NCI-H2107 treated with DMSO at 0.1 percent for 48 hours (cell line): ENCODE results near the gene OR1K1.
A peak's percentile ranks its signal among the peaks of the same experiment; 100 is the strongest.
"Not testable (repeated sequence)": the region's sequence is repeated elsewhere in the genome, so short reads cannot be mapped to it uniquely, and the experiment has no call there.

ENCODE experiments used
- DNase-seq: peaks from one replicate; lab custom pipeline; 2025; ENCODE audit not compliant: unreplicated experiment; lab: John Stamatoyannopoulos, UW

The OR1K1 gene

DNA sequence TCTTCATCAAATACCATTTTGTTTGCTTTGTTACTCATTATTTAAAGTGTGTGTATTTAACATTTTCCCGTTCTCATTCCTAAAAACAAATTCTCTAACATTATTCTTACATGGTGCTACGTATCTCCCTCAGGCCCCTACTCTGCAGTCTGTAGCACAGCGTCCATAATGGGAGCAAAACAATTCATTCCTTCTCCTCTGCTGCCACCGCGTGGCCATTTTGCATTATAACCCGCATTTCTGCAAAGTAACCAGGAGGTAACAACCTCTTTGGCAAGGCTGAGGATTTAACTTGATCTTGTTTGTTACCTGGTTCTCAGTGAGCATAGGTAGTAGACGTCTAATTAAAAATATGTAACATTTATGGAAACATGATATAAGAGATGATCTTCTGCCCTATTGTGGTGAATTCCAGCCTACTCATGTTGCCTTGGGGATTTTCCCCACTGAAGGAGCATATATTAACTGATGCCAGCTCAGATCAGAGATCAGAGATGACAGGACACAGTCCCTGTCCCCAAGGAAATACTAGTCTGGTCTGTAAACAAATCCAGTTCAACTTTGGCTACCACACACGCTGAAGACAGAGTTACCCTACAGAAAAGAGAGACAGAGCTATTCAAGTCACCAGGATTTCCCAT lies 10.5 kb downstream of the OR1K1 start:
- peak; percentile 54 for DNase-seq

DNA sequence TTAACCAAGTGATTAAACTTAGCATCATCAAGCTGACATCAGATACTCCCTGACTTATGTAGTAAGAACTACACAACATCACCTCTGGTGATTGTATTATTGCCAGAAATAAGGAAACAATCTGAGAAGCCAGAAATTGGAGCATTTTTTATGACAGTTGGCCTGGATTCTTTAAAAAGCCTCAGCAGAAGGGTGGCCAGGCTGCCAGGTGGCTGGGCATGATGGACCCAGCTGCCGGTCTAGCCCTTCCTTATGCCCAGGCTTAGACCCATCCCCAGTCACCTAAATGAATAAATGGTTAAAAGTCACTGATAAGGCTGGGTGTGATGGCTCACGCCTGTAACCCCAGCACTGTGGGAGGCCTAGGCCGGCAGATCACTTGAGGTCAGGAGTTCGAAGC lies 12.8 kb downstream of the OR1K1 start:
- DNase-seq, result no peak

DNA sequence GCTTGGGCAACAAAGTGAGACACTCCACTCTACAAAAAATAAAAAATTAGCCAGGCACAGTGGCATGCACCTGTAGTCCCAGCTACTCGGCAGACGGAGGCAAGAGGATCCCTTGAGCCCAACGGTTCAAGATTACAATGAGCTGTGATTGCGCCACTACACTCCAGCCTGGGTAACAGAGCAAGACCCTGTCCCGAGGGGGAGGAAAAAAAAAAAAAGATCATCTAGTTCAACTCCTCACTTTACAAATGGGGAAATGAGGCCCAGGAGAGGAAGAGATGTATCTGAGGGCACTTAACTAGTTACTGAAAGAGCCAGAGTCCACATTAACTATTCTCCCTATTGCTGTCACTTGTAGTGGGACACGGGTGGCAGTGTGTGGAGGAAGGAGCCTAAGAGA lies 14.6 kb downstream of the OR1K1 start:
- DNase-seq, result no peak

DNA sequence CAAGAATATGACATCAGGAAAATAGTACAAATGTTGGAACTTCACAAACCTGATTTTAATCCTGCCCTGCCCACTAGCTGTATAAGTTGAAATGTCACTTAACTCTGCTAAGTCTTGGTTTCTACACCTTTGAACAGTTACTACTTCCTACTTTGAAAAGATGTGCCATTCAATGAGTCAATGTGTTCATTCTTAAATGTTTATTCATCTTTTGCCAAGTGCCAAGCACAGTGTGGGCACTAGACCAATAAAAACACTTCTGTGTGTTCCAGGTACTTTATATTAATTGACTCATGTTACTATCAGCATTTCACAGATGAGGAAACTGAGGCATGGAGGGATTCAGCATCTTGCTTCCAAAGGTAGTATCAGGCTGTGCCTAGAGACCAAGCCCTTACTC lies 15.6 kb downstream of the OR1K1 start:
- DNase-seq, result no peak

DNA sequence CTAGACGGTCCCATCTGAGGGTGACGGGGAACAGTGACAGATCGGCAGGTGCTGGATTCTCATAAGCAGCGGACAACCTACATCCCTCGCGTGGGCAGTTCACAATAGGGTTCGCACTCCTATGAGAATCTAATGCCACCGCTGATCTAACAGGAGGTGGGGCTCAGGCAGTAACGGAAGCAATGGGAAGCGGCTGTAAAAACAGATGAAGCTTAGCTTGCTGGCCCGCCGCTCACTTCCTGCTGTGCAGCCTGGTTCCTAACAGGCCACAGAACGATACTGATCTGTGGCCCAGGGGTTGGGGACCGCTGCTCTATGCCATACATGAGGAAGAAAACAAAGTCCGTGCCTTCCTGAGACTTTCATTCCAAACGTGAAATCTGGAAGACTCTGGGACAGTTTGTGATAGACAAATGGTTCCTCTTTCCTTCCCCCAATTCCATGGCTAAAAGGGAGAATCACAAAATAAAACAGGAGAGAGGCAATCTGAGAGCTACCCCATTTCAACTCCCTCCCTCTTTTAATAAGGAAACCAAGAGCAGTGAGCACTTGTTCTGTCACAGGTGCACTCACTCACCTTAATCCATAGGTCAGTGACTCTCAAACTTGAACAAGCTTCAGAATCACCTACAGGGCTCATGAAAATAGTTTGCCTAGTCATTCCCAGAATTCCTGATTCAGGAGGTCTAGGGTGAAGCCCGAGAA lies 16.4 kb downstream of the OR1K1 start:
- DNase-seq, result no peak

DNA sequence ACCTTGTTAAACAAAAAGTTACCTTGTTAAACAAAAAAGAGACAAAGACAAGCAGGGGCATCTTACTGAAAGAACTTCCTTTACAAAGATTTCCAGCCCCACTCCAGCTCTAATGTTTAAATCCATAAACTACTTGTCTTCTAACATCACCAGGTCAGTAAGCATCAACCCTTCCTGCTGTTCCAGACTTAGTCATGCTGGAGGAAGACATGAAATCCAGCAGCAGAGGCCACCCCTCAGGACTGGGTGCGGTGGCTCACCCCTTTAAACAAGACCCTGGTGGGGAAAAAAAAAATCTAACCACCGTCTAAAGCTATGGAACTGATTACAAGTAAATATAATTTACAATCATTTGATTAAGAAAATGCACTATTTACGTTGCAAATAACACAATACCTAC lies 19.4 kb downstream of the OR1K1 start:
- no peak for DNase-seq

DNA sequence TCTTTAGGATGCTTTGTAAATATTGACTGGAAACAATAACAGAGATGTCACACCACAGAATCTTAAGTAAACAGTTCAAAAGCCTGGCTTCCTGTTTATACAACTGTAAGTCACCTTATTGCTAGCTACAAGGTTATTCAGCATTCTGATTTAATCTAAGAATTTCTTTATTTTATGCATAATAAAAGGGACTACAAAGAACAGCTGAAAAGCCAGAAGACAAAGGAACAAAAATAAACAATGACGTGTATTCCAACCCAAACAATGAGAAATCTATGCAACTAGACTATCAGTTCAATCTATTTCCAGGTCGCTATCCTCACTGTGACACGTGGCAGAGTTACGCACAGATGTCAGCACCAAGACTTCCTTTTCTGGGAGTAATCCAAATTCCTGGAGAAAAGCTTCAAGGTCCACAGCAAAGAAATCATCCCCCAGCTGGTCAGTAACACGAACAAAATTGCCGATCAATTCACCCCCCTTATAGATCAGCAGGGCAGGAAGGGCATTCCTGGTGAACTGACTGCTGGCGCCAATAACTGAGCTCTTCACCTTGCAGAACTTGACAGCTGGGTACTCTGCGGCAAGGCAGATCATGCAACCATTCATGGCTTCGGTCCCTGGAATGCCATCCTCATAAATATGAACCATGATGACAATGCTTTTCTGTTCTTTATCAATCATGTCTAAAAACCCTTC lies 20.0 kb downstream of the OR1K1 start:
- DNase-seq, result no peak

DNA sequence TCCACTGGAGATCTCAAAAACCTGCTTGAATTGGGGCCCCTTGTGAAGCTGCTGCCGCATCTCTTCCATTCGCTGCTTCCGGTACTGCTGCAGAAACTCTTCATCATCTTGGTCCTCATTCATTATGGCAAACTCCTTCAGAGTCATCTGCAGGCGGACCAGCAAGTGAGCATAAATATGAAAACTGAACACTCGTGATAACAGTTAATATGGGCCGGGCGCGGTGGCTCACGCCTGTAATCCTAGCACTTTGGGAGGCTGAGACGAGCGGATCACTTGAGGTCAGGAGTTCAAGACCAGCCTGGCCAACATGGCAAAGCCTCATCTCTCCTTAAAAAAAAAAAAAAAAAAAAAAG lies 20.5 kb downstream of the OR1K1 start:
- no peak for DNase-seq

DNA sequence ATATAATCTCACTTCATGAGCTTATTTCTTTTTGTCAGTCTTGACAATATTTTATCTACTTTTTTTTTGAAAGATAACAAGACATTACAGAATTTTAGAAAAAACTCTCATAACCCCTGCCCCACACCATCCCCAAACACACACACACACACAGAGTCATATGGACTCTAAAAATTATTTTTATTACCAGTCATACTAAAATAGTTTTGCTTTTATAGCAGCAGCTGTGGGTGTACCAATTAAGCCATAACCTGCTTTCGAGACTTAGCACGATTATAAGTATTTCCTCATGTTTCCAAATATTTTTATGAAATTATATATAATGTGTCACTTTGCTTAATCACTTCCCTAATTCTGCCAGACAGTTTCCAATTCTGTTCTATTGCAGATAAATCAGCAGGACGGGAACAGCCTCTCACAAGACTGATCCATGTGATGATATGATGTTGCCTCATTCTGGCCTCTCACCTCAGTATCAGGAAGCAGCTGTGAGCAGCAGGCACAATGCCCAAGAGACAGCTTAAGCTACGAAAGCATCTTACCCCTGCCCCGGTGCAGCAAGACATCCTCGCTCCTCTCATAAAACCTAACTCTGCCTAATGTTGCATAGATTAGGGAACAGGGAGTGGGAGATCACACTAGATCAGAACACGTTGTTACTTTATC lies 21.5 kb downstream of the OR1K1 start:
- no peak for DNase-seq

DNA sequence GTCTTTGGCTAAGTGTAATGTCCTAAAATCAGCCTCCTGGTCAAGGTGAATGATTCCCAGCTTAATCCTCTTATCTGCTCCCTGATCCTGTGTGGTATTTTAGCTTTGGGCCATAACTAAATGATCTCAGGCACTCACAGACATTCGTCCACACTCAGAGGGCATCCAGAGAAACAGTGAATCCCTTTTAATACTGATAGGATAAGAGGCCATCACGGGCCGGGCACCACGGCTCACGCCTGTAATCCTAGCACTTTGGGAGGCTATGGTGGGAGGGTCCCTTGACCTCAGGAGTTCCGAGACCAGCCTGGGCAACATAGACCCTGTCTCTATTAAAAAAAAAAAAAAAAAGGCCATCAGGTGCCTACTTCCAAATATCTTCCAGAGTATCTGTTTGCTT lies 22.1 kb downstream of the OR1K1 start:
- DNase-seq, result no peak

DNA sequence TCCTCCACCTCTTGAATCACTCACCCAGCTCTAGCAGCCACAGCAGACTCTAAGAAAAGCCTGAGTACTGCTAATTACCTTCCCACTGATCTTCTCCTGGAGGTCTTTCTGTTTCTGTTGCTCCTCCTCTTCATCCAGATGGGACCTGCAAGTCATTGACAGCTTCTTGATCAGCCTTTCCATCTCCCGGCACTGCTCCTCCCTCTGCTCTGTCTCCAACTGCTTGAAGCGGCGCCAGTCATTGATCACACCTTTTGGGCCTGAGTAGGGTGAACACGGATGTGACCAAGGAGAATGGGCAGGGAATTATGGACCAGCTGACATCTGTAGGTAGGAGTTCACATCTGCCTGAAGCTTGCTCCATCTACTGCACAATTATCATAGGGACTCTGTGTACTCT lies 23.0 kb downstream of the OR1K1 start:
- DNase-seq, result no peak

DNA sequence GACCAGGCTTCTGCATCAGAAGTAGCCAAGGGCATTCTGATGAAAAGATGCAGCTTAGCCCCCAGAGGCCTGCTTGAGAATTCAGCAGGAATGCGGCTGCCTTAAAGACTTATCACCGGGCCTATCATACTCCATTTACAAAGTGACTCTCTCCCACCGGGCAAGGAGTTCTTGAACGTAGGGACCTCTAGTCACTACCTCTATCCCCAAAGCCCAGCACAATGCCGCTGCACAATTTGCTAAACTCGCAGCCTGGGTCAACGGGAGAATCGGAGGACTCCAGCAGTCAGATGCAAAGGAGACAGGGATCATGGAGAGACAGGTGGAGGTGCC lies 27.8 kb downstream of the OR1K1 start:
- DNase-seq, result peak; percentile 40

DNA sequence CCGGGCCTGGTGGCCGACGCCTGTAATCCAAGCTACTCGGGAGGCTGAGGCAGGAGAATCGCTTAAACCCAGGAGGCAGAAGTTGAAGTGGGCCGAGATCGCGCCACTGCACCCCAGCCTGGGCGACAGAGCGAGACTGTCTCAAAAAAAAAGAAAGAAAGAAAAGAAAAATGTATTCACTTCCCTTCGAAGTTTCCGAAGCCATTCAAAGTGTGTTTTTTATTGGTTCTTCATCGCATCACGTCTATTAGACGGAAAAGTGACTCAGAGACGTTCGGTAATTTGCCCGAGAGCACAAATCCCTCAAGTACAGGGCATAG lies 29.0 kb downstream of the OR1K1 start:
- DNase-seq, result not testable (repeated sequence)

DNA sequence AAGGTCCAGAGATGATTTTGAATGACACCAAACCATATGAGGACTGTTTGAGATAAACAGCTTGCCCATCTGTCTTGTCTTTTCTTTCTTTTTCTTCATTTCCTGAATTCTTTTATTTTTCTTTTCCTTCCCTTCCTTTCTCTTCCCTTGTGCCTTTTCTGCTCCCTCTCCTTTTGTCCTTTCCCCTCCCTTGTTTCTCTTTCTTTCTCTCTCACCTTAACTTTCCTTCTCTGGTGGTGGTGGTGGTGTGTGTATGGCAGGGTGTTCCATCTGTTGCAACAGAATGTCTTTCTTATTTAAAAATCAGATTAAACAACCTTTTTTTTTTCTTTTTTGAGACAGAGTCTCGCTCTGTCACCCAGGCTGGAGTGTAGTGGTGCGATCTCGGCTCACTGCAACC lies 32.3 kb downstream of the OR1K1 start:
- DNase-seq, result no peak

DNA sequence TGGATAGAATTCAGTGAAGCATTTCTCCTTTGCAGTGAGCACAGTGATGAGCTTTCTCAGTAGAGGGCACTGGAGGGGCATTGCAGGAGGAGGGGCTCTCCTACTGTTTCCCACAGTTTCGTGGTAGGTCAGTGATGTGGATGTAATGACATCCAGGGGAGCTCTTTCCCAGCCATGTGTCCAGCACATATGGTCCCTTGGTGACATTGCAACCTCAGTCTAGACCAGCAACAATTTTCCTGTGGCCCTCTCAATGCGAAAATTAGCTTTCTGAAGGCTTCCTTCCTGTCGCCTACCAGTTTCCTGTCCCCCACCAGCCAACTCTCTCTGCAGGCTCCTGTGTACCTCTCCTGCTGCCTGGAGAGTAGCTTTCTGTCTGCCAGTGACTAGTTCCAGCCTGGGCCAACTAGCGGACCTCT lies 35.4 kb downstream of the OR1K1 start:
- DNase-seq, result no peak

DNA sequence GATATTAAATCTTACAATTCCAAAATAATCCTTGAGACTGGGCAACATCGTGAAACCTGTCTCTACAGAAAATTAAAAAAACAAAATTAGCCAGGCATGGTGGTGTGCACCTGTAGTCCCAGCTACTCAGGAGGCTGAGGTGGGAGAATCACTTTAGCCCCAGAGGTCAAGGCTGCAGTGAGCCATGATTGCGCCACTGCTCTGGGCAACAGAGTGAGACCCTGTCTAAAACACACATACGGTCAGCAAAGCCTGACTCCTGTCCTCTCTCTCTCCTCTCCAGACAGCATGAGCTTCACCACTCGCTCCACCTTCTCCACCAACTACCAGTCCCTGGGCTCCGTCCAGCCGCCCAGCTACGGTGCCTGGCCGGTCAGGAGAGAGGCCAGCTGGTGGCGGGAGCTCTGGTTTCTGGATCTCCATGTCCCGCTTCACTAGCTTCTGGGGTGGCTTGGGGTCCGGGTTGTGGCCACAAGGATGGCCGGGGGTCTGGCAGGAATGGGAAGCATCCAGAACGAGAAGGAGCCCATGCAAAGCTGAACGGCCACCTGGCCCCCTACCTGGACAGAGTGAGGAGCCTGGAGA lies 37.4 kb downstream of the OR1K1 start:
- no peak for DNase-seq

DNA sequence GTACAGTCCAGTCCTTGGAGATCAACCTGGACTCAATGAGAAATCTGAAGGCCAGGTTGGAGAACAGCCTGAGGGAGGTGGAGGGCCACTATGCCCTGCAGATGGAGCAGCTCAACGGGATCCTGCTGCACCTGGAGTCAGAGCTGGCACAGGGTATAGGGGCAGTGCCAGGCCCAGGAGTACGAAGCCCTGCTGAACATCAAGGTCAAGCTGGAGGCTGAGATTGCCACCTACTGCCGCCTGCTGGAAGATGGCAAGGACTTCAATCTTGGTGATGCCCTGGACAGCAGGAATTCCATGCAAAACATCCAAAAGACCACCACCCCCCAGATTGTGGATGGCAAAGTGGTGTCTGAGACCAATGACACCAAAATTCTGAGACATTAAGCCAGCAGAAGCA lies 38.5 kb downstream of the OR1K1 start:
- not testable (repeated sequence) for DNase-seq

DNA sequence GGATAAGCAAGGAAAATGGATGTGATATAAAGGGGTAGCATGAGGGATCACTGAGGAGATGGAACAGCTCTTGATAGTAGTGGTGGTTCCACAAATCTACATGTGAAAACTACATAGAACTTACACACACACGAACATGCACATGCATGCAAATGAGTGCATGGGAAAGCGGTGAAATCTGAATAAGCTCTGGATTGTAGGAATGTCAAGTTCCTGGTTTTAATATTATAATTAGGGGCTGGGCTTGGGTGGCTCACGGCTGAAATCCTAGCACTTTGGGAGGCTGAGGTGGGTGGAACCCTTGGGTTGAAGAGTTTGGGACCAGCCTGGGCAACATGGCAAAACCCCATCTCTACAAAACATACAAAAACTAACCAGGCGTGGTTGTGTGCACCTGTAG lies 41.6 kb downstream of the OR1K1 start:
- DNase-seq, result no peak

DNA sequence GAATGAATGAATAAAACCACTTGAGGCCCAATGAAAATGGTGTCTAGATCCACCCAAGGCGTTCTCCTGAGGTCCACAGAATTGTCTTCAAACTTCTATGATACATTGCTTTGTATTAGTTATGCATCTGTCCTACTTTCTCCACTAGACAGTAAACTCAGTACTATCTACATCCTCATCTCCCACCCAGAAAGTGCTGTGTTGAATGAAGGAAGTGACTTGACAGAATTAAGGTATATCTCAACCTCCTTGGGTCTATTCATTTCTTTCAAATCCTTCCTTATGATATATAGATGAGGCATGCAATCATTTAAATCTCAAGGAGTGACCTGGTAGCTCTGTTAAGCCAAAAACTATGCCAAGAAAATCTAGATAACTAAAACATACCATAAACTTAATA lies 44.2 kb downstream of the OR1K1 start:
- no peak for DNase-seq

DNA sequence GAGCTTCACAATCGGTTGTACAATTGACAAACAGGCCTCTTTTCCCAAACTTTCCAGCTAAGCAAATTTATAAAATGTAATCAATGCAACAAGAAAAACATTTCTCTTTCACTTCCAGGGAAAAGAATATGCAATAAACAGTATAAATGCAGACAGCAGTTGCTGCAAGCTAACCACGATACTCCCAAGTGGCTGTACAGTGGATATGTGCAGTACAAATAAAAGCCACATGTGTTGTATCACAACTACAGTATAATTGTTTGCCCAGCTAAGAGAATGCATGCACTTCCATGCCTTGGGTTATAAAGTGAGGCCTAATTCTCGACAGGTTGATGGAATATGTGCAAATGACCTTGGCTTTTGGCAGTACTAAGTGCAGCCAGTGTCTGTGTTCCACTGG lies 45.2 kb downstream of the OR1K1 start:
- DNase-seq, result no peak

DNA sequence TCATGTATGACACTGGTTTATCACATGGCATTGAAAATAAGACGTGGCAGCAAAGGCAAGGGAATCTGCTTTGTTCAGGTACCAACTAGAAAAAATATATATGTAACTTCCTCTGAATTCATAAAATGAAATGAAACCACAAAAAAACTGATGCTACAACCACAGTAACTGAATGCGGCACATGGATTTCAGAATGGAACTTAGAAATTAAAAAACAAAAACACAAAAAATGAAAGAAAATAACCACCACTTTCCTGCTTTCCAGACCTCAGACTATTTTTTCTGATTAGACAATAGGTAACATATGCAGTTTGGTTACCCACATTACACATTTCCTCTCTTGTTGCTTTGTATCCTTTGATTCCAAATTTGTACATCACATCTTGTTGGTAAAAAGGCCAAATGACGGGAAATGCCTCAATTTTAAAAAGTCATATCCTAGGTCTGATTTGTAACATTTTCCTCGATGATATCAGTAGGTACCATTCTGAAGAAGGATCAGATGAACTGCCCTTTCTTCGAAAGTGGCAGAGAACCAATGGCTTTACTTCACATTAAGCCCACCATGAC lies 46.5 kb downstream of the OR1K1 start:
- no peak for DNase-seq
